ENCODE data around the gene ZNF541. TPM values are rescaled to one million over a fixed set of nuclear protein-coding genes. Genes with fewer than 3 reads are reported as not detected.

Gene ZNF541
- total and polyA plus RNA-seq, 7 donors = 0.06 to 0.73 (median 0.25) TPM

DNA sequence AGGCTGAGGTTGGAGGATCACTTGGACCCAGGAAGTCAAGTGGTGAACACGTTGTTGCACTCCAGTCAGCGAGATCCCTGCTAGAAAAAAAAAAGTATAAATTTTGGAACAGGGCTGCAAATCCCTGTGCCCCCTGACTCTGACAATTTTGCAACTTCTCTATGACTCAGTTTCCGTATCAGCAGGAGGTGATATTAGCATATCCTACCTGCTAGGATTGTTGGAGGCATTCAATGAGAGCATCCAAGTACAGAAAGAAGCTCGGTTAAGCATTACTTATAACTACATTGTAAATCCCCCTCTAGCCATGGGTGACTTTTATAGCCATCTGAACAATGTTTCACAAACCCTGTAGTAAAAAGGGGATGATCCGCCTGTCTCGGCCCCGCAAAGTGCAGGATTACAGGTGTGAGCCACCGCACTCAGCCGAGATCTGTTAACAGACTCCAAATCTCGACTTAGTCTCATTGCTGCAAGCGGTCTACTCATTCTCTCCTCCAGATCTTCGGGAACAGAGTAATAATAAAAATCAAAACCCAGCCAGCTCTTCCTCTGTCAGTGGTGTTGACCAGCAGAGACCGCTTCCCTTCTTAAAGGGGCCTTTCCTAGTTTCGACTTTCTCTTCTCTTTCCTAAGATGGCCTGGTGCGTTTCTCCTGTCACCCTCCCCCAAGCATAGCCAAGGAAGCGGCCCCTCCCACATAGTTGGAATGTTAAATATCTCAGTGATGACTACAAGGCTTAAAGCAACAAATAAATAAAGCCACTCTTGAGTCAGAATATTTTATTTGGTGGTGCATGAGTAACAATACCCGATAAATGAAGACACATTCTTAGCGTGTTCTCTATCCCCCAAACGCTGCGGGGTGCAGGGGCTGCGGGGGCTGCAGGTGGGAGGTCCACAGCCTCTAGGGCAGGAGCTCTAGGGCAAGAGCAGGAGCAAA lies 25.7 kb upstream of the ZNF541 start:
- 24 to 32% (median 26%) methylated on average over 21 of the region's 21 CpGs for WGBS, 3 donors
- intact Hi-C loops (cut with DNase I) = loop anchor here in 1 of 2 donors (2.0 kb wide), 1 partner anchor 84 kb away; the partner anchor contains the start of gene NAPA
- H3K27me3 ChIP-seq (ENCODE audit: insufficient read depth in 3 of 3, low read length in 2 of 3) = no peaks in the 10 kb centered on the region
- H3K4me3 ChIP-seq = peak overlapping the region; percentile 76
- no peaks in the 10 kb centered on the region for H3K36me3 ChIP-seq (ENCODE audit: insufficient read depth in 1 of 2, low read depth in 1 of 2)
- TF ChIP-seq, protein P1, sequence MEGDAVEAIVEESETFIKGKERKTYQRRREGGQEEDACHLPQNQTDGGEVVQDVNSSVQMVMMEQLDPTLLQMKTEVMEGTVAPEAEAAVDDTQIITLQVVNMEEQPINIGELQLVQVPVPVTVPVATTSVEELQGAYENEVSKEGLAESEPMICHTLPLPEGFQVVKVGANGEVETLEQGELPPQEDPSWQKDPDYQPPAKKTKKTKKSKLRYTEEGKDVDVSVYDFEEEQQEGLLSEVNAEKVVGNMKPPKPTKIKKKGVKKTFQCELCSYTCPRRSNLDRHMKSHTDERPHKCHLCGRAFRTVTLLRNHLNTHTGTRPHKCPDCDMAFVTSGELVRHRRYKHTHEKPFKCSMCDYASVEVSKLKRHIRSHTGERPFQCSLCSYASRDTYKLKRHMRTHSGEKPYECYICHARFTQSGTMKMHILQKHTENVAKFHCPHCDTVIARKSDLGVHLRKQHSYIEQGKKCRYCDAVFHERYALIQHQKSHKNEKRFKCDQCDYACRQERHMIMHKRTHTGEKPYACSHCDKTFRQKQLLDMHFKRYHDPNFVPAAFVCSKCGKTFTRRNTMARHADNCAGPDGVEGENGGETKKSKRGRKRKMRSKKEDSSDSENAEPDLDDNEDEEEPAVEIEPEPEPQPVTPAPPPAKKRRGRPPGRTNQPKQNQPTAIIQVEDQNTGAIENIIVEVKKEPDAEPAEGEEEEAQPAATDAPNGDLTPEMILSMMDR (IDR thresholded peaks at IDR 0.05) = no peak
- H3K9me3 ChIP-seq = no peaks in the 10 kb centered on the region
- peak; percentile 40 to 56 (median 50) for ATAC-seq
- H3K27ac ChIP-seq = peak overlapping the region; percentile 64
- DNase-seq = peak; percentile 56 to 66
- peaks cover 16% of the 10 kb centered on the region for H3K4me1 ChIP-seq

DNA sequence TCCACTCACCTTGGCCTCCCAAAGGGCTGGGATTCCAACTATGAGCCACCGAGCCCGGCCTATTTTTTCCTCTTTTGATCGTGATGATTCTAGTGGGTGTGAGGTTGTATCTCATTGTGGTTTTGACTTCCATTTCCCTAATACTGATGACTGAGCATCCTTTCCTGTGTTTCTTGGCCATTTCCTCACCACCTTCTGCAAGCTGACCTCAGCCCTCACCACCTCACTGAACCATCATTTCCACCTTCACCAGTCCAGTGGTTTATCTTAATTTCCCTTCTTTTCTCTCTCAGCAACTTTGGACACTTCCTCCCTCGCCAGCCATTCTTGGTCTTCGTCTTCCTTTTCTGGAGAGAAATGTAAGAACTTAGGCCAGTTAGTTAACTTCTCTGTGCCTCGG lies 23.0 kb upstream of the ZNF541 start:
- H3K9me3 ChIP-seq = no peaks in the 10 kb centered on the region
- no peak overlapping the region for H3K4me3 ChIP-seq
- WGBS, 3 donors = 78 to 83% (median 78%) methylated on average over 6 of the region's 6 CpGs
- TF ChIP-seq, protein P1 (IDR thresholded peaks at IDR 0.05) = no peak
- DNase-seq (no peak), ATAC-seq (no peak)
- H3K27me3 ChIP-seq (ENCODE audit: insufficient read depth in 3 of 3, low read length in 2 of 3) = peaks cover 0 to 3% (median 0%) of the 10 kb centered on the region in 3 donors
- no peaks in the 10 kb centered on the region for H3K36me3 ChIP-seq (ENCODE audit: insufficient read depth in 1 of 2, low read depth in 1 of 2)
- H3K4me1 ChIP-seq = peaks cover 16% of the 10 kb centered on the region
- intact Hi-C loops (cut with DNase I) = no loop called here
- H3K27ac ChIP-seq = no peak overlapping the region

DNA sequence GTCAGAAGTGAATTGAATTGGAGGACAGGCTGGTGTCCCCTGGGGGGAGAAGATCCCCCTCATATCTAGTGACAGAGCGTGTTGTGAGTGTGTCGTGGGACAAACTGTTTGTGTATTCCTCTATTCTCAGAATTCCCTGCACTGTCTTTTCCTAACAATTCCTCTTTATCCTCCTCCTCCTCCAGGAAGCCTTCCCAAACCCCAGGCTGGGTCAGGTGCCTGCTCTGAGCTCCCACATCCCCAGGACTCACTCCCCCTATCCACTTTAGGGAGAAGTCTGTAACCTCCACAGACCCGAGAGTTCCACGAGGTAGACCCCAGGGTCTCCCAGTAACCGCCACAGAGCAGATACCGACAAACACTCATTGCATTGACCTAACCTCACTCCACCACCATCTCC lies 20.9 kb upstream of the ZNF541 start:
- peaks cover 0 to 3% (median 0%) of the 10 kb centered on the region in 3 donors for H3K27me3 ChIP-seq (ENCODE audit: insufficient read depth in 3 of 3, low read length in 2 of 3)
- TF ChIP-seq, protein P1 (IDR thresholded peaks at IDR 0.05) = no peak
- ATAC-seq (no peak), DNase-seq (no peak)
- intact Hi-C loops (cut with DNase I) = no loop called here
- peaks cover 6% of the 10 kb centered on the region for H3K4me1 ChIP-seq
- H3K36me3 ChIP-seq (ENCODE audit: insufficient read depth in 1 of 2, low read depth in 1 of 2) = no peaks in the 10 kb centered on the region
- no peak overlapping the region for H3K4me3 ChIP-seq
- no peak overlapping the region for H3K27ac ChIP-seq
- H3K9me3 ChIP-seq = no peaks in the 10 kb centered on the region
- 80 to 85% (median 81%) methylated on average over 6 of the region's 6 CpGs for WGBS, 3 donors

DNA sequence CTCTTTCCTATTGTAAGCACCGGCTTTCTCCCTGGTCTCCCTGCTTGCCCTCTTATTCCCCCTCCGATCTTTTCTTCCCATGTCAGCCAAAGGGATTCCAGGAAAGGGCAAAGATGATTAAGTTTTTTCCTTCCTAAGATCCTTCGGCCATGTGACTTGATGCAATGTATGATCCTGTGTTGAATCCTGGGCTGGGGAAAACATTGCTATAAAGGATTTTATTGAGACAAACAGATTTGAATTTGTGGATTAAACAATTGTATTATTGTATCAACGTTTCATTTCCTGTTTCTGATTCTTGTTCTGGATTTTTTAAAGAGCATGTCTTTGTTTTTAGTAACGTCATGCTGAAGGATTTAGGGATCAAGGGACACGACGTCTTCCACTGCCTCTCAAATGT lies 16.9 kb upstream of the ZNF541 start:
- ATAC-seq = no peak
- no peaks in the 10 kb centered on the region for H3K36me3 ChIP-seq (ENCODE audit: insufficient read depth in 1 of 2, low read depth in 1 of 2)
- no peak overlapping the region for H3K27ac ChIP-seq
- no peak for DNase-seq
- peaks cover 0 to 3% (median 0%) of the 10 kb centered on the region in 3 donors for H3K27me3 ChIP-seq (ENCODE audit: insufficient read depth in 3 of 3, low read length in 2 of 3)
- TF ChIP-seq, protein P1 (IDR thresholded peaks at IDR 0.05) = no peak
- 40 to 42% (median 41%) methylated on average over 7 of the region's 7 CpGs for WGBS, 3 donors
- intact Hi-C loops (cut with DNase I) = no loop called here
- H3K4me1 ChIP-seq = no peaks in the 10 kb centered on the region
- H3K9me3 ChIP-seq = no peaks in the 10 kb centered on the region
- no peak overlapping the region for H3K4me3 ChIP-seq

All from psoas muscle (tissue), 8 donors.